Left lobe of liver (tissue), 2 donors: ENCODE measurements around the gene NAPA. TPM values are rescaled to one million over a fixed set of nuclear protein-coding genes. Genes with fewer than 3 reads are reported as not detected.
A peak's percentile ranks its signal among the peaks of the same experiment; 100 is the strongest.

Source experiments
- ATAC-seq: fragments of 200-7000 bp; cut with Tn5 transposase; one replicate; pipeline ENCODE4 v1.9.1; 2020; ENCODE audit warnings: mild to moderate bottlenecking, moderate library complexity
- DNase-seq: peaks from one replicate; pipeline ENCODE4 v3.0.0-alpha.2; 2020; ENCODE audit warnings: low spot score
- total RNA-seq: library from RNA; stranded (reverse); gene quantifications from one replicate; pipeline ENCODE4 v1.2.1, GENCODE V29; 2021
- donor health status: DM: no; HTN: no; CAD: no; lungs with moderate emphysema.
- donor health status: DM: no; HTN: yes; CAD: no.

Gene NAPA
- total RNA-seq, 1 donor from 2014 or later = 96.3 TPM

GRCh38 chr19:47464675-47465419 lies 50.0 kb downstream of the NAPA start:
- ATAC-seq (no peak), DNase-seq (no peak)

GRCh38 chr19:47461876-47462275 lies 53.0 kb downstream of the NAPA start:
- DNase-seq (no peak), ATAC-seq (no peak)

DNA sequence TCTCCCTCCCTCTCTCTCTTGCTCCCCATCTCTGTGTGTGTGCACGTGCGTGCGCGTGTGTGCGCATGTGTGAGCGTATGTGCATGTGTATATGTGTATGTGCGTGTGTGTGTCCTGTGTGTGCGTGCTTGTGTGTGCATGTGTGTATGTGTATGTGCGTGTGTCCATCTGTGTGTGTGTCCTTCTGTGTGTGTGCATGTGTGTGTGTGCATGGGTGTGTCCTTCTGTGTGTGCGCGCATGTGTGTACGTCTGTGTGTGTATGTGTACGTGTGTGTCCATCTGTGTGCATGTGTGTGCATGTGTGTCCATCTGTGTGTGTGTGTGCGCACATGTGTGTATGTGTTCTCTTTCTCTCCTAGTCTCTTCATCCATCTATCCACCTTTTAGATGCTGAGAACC lies 55.4 kb downstream of the NAPA start:
- DNase-seq (no peak), ATAC-seq (no peak)

GRCh38 chr19:47458672-47459071 lies 56.2 kb downstream of the NAPA start:
- no peak for ATAC-seq
- DNase-seq = no peak

GRCh38 chr19:47456721-47457474 lies 58.0 kb downstream of the NAPA start:
- ATAC-seq (no peak), DNase-seq (no peak)

- ATAC-seq = no peak
These were observed 64.4 kb downstream of the NAPA start for GRCh38 chr19:47450478-47450877.

GRCh38 chr19:47448360-47448727 lies 66.5 kb downstream of the NAPA start:
- DNase-seq (no peak), ATAC-seq (no peak)

More at GRCh38 chr19:47450478-47450877, 64.4 kb downstream of the NAPA start:
- DNase-seq = no peak

- DNase-seq (no peak), ATAC-seq (peak; percentile 60)
These were observed 67.1 kb downstream of the NAPA start for GRCh38 chr19:47447470-47448359.

GRCh38 chr19:47446534-47447469 lies 68.1 kb downstream of the NAPA start:
- DNase-seq (no peak), ATAC-seq (no peak)

DNA sequence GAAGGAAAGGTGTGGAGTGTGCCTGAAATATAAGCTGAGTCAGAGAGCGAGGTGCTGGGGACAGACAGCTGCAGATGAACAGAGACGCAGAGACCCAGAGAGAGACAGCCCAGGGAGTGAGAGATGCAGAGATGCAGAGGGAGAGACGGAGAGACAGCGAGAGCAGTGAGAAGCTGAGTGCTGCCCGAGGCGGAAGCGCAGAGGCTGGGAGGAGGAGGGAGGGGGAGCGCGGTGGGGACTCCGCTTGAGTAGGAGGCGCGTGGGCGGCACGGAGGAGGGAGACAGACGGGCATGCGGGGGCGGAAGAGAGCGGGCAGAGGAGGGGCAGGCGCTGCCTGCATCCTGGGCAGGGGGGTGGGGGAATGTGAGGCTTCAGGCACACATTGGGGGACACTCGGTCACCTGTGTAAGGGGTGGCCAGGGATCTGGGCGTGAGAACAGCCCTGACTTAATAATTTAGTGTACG lies 68.9 kb downstream of the NAPA start:
- ATAC-seq = peak; percentile 37
- no peak for DNase-seq

DNA sequence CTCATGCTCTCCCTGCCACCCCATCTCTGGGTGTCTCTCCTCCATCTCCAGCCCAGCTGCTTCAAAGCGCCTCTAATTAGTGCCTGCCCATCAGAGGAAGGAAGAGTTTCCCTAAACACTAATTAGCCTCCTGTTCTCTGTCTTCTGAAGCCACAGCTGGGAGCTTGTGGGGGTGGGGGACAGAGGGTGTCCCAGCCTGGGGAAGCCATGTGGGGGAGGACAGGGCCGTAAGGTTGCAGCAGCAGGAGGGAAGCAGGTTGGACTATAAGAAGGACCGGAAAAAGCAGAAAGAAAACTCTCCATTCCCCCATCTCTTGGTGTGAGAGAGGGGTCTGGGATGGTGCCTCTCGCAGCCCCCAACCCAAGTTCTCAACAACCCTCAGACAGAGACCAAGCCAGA lies 69.3 kb downstream of the NAPA start:
- DNase-seq (no peak), ATAC-seq (no peak)

DNA sequence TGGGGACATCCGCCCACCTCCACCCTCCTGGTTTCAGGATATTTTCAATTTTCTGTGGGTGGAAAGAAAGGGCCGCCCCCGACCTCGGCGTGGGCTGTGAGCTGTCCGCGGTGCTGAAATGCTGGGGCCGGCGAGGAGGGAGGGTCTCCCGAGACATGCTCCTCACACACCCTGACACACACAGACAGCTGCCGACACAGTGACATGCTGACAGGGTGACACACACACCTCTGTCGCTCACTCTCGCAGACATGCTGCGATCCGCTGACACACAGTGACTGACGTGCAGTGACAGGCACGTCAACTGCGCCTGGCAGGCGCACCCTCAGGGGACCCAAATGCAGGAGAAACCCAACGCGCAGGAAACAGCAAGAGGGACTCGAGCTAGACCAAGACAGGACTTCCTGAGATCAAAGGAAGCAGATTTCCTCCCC lies 70.5 kb downstream of the NAPA start:
- DNase-seq (no peak), ATAC-seq (no peak)

GRCh38 chr19:47443331-47443730 lies 71.5 kb downstream of the NAPA start:
- ATAC-seq = no peak
- no peak for DNase-seq

DNA sequence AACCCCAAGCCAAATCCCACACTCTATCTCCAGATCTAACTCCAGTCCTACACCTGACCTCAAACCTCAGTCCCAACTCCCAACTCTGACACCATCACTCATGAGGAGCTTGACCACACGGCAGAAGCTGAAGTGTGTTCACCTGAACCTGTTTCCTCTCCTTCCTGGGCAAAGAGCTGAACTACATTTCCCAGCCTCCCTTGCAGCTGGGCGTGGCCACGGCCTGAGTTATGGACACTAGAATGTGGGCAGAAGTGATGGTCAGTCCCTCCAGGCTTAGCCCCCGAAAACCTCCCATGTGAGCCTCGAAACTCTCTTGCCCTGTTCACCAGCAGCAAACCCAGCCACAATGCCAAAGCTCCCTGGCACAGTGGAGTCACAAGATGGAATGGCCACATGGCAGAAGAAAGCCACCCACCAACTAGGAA lies 76.1 kb downstream of the NAPA start:
- peak; percentile 38 for ATAC-seq
- no peak for DNase-seq

Other genes with a start within 250 kb of the NAPA start
- 5.6 TPM for gene INAFM1, start 240.2 kb downstream of the NAPA start, total RNA-seq
- gene C5AR1, start 205.2 kb downstream of the NAPA start, total RNA-seq = 6.2 TPM
- gene C5AR2, start 182.9 kb downstream of the NAPA start, total RNA-seq = 2.2 TPM
- 5.9 TPM for gene DHX34, start 165.7 kb downstream of the NAPA start, total RNA-seq
- 1.0 TPM for gene MEIS3, start 95.5 kb downstream of the NAPA start, total RNA-seq
- gene SLC8A2, start 43.2 kb downstream of the NAPA start, total RNA-seq = 0.10 TPM
- 6.6 TPM for gene KPTN, start 30.8 kb downstream of the NAPA start, total RNA-seq
- 0.08 TPM for gene ZNF541, start 58.1 kb upstream of the NAPA start, total RNA-seq
- gene BICRA, start 94.1 kb upstream of the NAPA start, total RNA-seq = 6.7 TPM
- 6.3 TPM for gene EHD2, start 198.4 kb upstream of the NAPA start, total RNA-seq
- 80.3 TPM for gene NOP53, start 230.5 kb upstream of the NAPA start, total RNA-seq